ENCODE measurements around the gene SSH2. TPM values are rescaled to one million over a fixed set of nuclear protein-coding genes. Genes with fewer than 3 reads are reported as not detected.

The SSH2 gene
- polyA plus RNA-seq, 1 of the 3 experiments (the other 2 are of a cell fraction) = 8.8 TPM

DNA sequence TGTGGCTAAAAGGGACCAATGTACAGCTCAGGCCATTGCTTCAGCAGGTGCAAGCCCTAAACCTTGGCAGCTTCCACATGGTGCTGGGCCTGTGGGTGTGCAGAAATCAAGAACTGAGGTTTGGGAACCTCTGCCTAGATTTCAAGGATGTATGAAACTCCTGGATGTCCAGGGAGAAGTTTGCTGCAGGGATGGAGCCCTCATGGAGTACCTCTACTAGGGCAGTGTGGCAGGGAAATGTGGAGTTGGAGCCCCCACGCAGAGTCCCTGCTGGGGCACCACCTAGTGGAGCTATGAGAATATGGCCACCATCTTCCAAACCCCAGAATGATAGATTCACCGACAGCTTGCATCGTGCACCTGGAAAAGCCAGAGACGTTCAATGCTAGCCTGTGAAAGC is 24.4 kb upstream of the SSH2 start:
- TF ChIP-seq NRF1 (IDR thresholded peaks at IDR 0.05; ENCODE audit: low read depth, low read length) (no peak), SMC3 (IDR thresholded peaks at IDR 0.05; ENCODE audit: low read depth, low read length) (no peak), FOSL2 (IDR thresholded peaks at IDR 0.05; ENCODE audit: borderline replicate concordance, low read depth) (no peak), FOXM1 (IDR thresholded peaks at IDR 0.05; ENCODE audit: low read depth) (no peak), EP300 (IDR thresholded peaks at IDR 0.05; ENCODE audit: borderline replicate concordance in 1 of 2, low read depth in 1 of 2, low read length in 1 of 2) (no peak), CHD2 (IDR thresholded peaks at IDR 0.05; ENCODE audit: low read length, partially characterized antibody) (no peak), YY1 (IDR thresholded peaks at IDR 0.05; ENCODE audit: low read depth) (no peak), TCF12 (IDR thresholded peaks at IDR 0.05) (no peak), FOXJ3 (CRISPR knock-in tag; IDR thresholded peaks at IDR 0.05) (no peak)
- TF ChIP-seq, protein P1, sequence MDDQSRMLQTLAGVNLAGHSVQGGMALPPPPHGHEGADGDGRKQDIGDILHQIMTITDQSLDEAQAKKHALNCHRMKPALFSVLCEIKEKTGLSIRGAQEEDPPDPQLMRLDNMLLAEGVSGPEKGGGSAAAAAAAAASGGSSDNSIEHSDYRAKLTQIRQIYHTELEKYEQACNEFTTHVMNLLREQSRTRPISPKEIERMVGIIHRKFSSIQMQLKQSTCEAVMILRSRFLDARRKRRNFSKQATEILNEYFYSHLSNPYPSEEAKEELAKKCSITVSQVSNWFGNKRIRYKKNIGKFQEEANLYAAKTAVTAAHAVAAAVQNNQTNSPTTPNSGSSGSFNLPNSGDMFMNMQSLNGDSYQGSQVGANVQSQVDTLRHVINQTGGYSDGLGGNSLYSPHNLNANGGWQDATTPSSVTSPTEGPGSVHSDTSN (IDR thresholded peaks at IDR 0.05) = no peak
- TF ChIP-seq, protein P2, sequence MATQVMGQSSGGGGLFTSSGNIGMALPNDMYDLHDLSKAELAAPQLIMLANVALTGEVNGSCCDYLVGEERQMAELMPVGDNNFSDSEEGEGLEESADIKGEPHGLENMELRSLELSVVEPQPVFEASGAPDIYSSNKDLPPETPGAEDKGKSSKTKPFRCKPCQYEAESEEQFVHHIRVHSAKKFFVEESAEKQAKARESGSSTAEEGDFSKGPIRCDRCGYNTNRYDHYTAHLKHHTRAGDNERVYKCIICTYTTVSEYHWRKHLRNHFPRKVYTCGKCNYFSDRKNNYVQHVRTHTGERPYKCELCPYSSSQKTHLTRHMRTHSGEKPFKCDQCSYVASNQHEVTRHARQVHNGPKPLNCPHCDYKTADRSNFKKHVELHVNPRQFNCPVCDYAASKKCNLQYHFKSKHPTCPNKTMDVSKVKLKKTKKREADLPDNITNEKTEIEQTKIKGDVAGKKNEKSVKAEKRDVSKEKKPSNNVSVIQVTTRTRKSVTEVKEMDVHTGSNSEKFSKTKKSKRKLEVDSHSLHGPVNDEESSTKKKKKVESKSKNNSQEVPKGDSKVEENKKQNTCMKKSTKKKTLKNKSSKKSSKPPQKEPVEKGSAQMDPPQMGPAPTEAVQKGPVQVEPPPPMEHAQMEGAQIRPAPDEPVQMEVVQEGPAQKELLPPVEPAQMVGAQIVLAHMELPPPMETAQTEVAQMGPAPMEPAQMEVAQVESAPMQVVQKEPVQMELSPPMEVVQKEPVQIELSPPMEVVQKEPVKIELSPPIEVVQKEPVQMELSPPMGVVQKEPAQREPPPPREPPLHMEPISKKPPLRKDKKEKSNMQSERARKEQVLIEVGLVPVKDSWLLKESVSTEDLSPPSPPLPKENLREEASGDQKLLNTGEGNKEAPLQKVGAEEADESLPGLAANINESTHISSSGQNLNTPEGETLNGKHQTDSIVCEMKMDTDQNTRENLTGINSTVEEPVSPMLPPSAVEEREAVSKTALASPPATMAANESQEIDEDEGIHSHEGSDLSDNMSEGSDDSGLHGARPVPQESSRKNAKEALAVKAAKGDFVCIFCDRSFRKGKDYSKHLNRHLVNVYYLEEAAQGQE (IDR thresholded peaks at IDR 0.05; ENCODE audit: low read depth, low read length) = no peak
- no peaks in the 10 kb centered on the region; the same call in 1 of the 2 replicates for H3K9me3 ChIP-seq
- H3K4me3 ChIP-seq (ENCODE audit: low read depth in 2 of 2, low read length in 1 of 2) = no peak overlapping the region
- H3F3A ChIP-seq (replicated peaks; ENCODE audit: insufficient read depth) = no peaks in the 10 kb centered on the region
- H3K79me2 ChIP-seq (ENCODE audit: insufficient read depth) = no peaks in the 10 kb centered on the region
- ChIA-PET CTCF (interaction anchor here (1.1 to 1.7 kb wide), 2 partner anchors 12 to 23 kb away, joined by 4 to 5 read pairs; no protein-coding TSS in a partner anchor), POLR2A (no interaction called here)
- H2AFZ ChIP-seq (ENCODE audit: low read depth) = no peak overlapping the region
- no peaks in the 10 kb centered on the region for H4K20me1 ChIP-seq (ENCODE audit: insufficient read depth)
- H3K4me2 ChIP-seq = no peak overlapping the region
- H3K9me2 ChIP-seq = no peaks in the 10 kb centered on the region
- DNase-seq = no peak
- WGBS (ENCODE audit: low lambda C conversion rate) = 62% methylated on average over 3 of the region's 4 CpGs
- H3K36me3 ChIP-seq (replicated peaks in 1 of 2; ENCODE audit: control insufficient read depth in 1 of 2, insufficient read depth in 2 of 2, low read length in 1 of 2) = no peaks in the 10 kb centered on the region
- no peak overlapping the region for H3K9ac ChIP-seq
- H3K27ac ChIP-seq (ENCODE audit: low read depth in 2 of 2, low read length in 1 of 2) = no peak overlapping the region
- no peaks in the 10 kb centered on the region for H3K4me1 ChIP-seq (ENCODE audit: control insufficient read depth in 1 of 2, insufficient read depth in 2 of 2, low read depth in 1 of 2, low read length in 1 of 2)
- no peaks in the 10 kb centered on the region for H3K27me3 ChIP-seq (ENCODE audit: insufficient read depth)

DNA sequence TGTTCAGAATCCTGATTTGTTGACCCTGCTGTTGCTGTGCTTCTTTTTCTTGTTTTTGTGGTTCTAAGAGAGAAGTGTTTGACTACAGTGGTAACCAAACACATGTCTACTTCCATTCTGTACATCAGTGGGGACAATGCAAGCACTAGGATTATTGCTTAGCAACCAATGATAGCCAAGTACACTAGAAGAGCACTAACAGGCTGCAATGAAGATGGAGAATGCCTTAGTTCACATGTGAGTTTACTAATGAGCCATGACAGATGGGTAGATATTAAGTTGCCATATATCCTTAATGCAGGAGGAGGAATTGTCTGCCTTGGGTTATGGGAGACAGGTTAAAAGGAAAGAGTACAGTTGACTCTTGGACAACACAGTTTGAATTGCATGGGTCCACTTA is 19.7 kb upstream of the SSH2 start:
- H4K20me1 ChIP-seq (ENCODE audit: insufficient read depth) = no peaks in the 10 kb centered on the region
- H3K27me3 ChIP-seq (ENCODE audit: insufficient read depth) = no peaks in the 10 kb centered on the region
- H3K79me2 ChIP-seq (ENCODE audit: insufficient read depth) = no peaks in the 10 kb centered on the region
- ChIA-PET CTCF (interaction anchor here (1.0 to 2.6 kb wide), 2 partner anchors 18 to 145 kb away, joined by 3 to 7 read pairs; no protein-coding TSS in a partner anchor), POLR2A (no interaction called here)
- H3K4me1 ChIP-seq (ENCODE audit: control insufficient read depth in 1 of 2, insufficient read depth in 2 of 2, low read depth in 1 of 2, low read length in 1 of 2) = no peaks in the 10 kb centered on the region
- TF ChIP-seq GABPA (IDR thresholded peaks at IDR 0.05; ENCODE audit: low read depth) (no peak), MEF2A (IDR thresholded peaks at IDR 0.05; ENCODE audit: borderline replicate concordance, low read depth) (no peak), TCF12 (IDR thresholded peaks at IDR 0.05) (no peak), ELF1 (IDR thresholded peaks at IDR 0.05) (no peak), EZH2phosphoT487 (IDR thresholded peaks at IDR 0.05; ENCODE audit: borderline replicate concordance, low read depth) (no peak), CHD2 (IDR thresholded peaks at IDR 0.05; ENCODE audit: low read length, partially characterized antibody) (no peak)
- TF ChIP-seq, protein P2 (IDR thresholded peaks at IDR 0.05; ENCODE audit: low read depth, low read length) = no peak
- TF ChIP-seq, protein P3, sequence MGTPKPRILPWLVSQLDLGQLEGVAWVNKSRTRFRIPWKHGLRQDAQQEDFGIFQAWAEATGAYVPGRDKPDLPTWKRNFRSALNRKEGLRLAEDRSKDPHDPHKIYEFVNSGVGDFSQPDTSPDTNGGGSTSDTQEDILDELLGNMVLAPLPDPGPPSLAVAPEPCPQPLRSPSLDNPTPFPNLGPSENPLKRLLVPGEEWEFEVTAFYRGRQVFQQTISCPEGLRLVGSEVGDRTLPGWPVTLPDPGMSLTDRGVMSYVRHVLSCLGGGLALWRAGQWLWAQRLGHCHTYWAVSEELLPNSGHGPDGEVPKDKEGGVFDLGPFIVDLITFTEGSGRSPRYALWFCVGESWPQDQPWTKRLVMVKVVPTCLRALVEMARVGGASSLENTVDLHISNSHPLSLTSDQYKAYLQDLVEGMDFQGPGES (IDR thresholded peaks at IDR 0.05; ENCODE audit: low read depth, low read length) = no peak
- TF ChIP-seq, protein P1 (IDR thresholded peaks at IDR 0.05) = no peak
- no peak overlapping the region for H3K4me3 ChIP-seq (ENCODE audit: low read depth in 2 of 2, low read length in 1 of 2)
- no peaks in the 10 kb centered on the region for H3K9me3 ChIP-seq
- H3K36me3 ChIP-seq (replicated peaks in 1 of 2; ENCODE audit: control insufficient read depth in 1 of 2, insufficient read depth in 2 of 2, low read length in 1 of 2) = no peaks in the 10 kb centered on the region
- no peak overlapping the region for H3K9ac ChIP-seq
- no peak overlapping the region for H3K4me2 ChIP-seq
- H3F3A ChIP-seq (replicated peaks; ENCODE audit: insufficient read depth) = no peaks in the 10 kb centered on the region
- no peak overlapping the region for H3K27ac ChIP-seq (ENCODE audit: low read depth in 2 of 2, low read length in 1 of 2)
- no peak overlapping the region for H2AFZ ChIP-seq (ENCODE audit: low read depth)
- H3K9me2 ChIP-seq = no peaks in the 10 kb centered on the region
- peak; percentile 17 for DNase-seq

All from SK-N-SH (cell line).